ENCODE results near the gene KLHL18.

The KLHL18 gene

GRCh38 chr3:47282424-47283192 is at the start of gene KLHL18, which contains the start of gene KIF9:
Gene KLHL18, plus strand, starts transcription at chr3:47282944. Its CDS starts 22 bp downstream, at chr3:47282966.
Gene KIF9, minus strand, starts transcription at chr3:47282799. Its CDS starts 5,425 bp downstream, at chr3:47277374.
- peak within 1 kb of the TSS; percentile 80 for H3K9ac ChIP-seq (ENCODE audit: insufficient read length)
- DNase-seq (ENCODE audit: low read depth, low spot score), result peak; percentile 44
- no peaks in the 10 kb centered on the region for H3K9me3 ChIP-seq (ENCODE audit: low read depth, low read length)
- H3K27ac ChIP-seq, result peak within 1 kb of the TSS; percentile 78
- no peaks in the 10 kb centered on the region for H3K36me3 ChIP-seq (ENCODE audit: insufficient read depth, low read length)
- peak within 1 kb of the TSS; percentile 88 for H3K4me3 ChIP-seq
- TF ChIP-seq EZH2 (IDR thresholded peaks at IDR 0.05), result no peak
- peak; percentile 78 for TF ChIP-seq POLR2AphosphoS5 (IDR thresholded peaks at IDR 0.05; ENCODE audit: borderline replicate concordance, low read depth, low read length)
- TF ChIP-seq FOXP2 (optimal IDR thresholded peaks at IDR 0.05; ENCODE audit: control extremely low read depth, extremely low read length, insufficient read depth), result no peak

DNA sequence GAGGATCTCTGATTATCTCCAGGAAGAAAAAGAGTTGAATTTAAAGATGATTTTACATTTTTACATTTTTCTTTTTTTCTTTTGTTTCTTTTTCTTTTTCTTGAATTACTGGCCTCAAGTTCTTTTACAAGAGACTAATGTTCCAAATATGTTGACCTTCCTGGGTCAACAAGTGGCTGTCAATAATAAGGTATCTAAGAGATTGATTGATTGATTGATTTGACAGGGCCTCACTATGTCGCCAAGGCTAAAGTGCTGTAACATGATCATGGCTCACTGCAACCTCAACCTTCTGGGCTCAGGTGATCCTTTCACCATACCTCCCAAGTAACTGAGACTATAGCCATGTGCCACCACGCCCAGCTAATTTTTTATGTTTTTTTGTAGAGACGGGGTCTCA is 44.7 kb upstream of the KLHL18 start:
- Histone ChIP-seq H3K27ac (no peak overlapping the region), H3K9me3 (ENCODE audit: low read depth, low read length) (no peaks in the 10 kb centered on the region), H3K36me3 (ENCODE audit: insufficient read depth, low read length) (no peaks in the 10 kb centered on the region), H3K4me3 (no peak overlapping the region), H3K9ac (ENCODE audit: insufficient read length) (no peak overlapping the region)
- DNase-seq (ENCODE audit: low read depth, low spot score), result no peak
- TF ChIP-seq POLR2AphosphoS5 (IDR thresholded peaks at IDR 0.05; ENCODE audit: borderline replicate concordance, low read depth, low read length) (no peak), FOXP2 (optimal IDR thresholded peaks at IDR 0.05; ENCODE audit: control extremely low read depth, extremely low read length, insufficient read depth) (no peak), EZH2 (IDR thresholded peaks at IDR 0.05) (no peak)

- Histone ChIP-seq H3K9me3 (ENCODE audit: low read depth, low read length) (no peaks in the 10 kb centered on the region), H3K4me3 (no peak overlapping the region), H3K9ac (ENCODE audit: insufficient read length) (no peak overlapping the region), H3K36me3 (ENCODE audit: insufficient read depth, low read length) (no peaks in the 10 kb centered on the region), H3K27ac (no peak overlapping the region)
- DNase-seq (ENCODE audit: low read depth, low spot score), result no peak
- no peak for TF ChIP-seq FOXP2 (optimal IDR thresholded peaks at IDR 0.05; ENCODE audit: control extremely low read depth, extremely low read length, insufficient read depth)
- TF ChIP-seq EZH2 (IDR thresholded peaks at IDR 0.05), result no peak
- TF ChIP-seq POLR2AphosphoS5 (IDR thresholded peaks at IDR 0.05; ENCODE audit: borderline replicate concordance, low read depth, low read length), result no peak
Observed at GRCh38 chr3:47239929-47240328, 42.8 kb upstream of the KLHL18 start.

DNA sequence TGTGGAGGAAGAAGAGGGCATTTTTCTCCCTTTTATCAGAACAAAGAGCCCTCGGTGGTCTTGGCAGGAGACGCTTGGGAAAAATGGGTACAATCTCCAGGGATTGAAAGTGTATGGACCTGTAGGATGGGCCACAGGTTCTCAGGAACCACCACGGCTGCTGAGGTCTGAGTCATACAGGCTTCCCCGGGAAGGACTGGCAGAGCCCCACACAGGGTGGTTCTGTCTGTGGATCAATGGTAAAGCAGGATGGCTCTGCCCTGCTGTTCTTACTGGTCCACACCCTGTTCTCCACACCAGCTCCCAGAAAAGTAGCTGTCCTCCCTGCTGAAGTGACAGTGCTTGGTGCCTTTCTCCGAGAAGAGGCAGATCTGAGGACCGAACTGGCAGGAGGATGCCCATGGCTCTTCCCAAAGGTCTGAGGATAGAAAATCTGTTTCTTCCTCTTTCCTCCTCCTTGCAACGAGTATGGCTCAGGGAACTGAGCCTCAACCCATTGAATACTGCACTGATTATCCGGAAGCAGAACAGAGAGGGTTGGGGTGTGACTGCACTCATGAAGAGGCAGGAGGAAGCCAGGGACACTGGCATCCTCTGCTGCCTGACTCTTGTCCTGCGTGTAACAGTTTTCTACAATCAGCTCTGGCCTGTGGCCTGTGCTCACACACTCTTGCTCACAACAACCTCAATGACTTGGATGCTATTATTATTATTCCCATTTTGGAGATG is 39.2 kb upstream of the KLHL18 start:
- DNase-seq (ENCODE audit: low read depth, low spot score), result no peak
- no peak for TF ChIP-seq EZH2 (IDR thresholded peaks at IDR 0.05)
- TF ChIP-seq FOXP2 (optimal IDR thresholded peaks at IDR 0.05; ENCODE audit: control extremely low read depth, extremely low read length, insufficient read depth), result no peak
- TF ChIP-seq POLR2AphosphoS5 (IDR thresholded peaks at IDR 0.05; ENCODE audit: borderline replicate concordance, low read depth, low read length), result no peak
- H3K9me3 ChIP-seq (ENCODE audit: low read depth, low read length), result no peaks in the 10 kb centered on the region

DNA sequence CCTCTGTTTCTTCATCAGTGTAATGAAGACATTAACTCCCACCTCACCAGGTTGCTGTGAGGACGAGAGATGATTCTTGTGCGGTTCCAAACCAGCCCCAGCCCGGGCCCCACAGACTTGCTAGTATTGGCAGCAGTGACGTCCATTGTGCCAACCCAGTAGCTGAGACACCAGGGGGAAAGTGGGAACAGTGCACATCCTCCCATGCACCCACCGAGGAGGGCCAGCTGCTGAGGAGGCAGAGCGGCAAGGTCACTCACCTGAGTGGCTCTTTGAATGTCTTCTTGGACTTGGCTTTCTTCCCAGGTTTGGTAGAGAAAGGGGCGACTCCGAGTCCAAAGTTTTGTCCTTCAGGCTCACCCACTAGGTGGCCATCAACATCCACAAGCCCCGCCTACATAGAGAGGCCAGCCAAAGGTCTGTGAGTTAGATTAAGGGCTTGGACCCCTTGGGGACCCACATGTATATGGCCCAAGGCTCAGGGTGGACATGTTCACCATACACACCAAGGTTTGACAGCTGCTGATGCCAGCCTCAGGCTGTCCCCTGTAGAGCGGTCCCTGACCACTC is 38.1 kb upstream of the KLHL18 start:
- no peak for TF ChIP-seq FOXP2 (optimal IDR thresholded peaks at IDR 0.05; ENCODE audit: control extremely low read depth, extremely low read length, insufficient read depth)
- no peak for TF ChIP-seq POLR2AphosphoS5 (IDR thresholded peaks at IDR 0.05; ENCODE audit: borderline replicate concordance, low read depth, low read length)
- no peak for TF ChIP-seq EZH2 (IDR thresholded peaks at IDR 0.05)
- no peak overlapping the region for H3K9ac ChIP-seq (ENCODE audit: insufficient read length)

More for the DNA sequence above, 39.2 kb upstream of the KLHL18 start:
- Histone ChIP-seq H3K4me3 (no peak overlapping the region), H3K9ac (ENCODE audit: insufficient read length) (no peak overlapping the region), H3K36me3 (ENCODE audit: insufficient read depth, low read length) (no peaks in the 10 kb centered on the region), H3K27ac (no peak overlapping the region)

GRCh38 chr3:47245271-47245670 is 37.5 kb upstream of the KLHL18 start:
- H3K27ac ChIP-seq, result no peak overlapping the region

More for the DNA sequence above, 38.1 kb upstream of the KLHL18 start:
- no peak for DNase-seq (ENCODE audit: low read depth, low spot score)
- Histone ChIP-seq H3K27ac (no peak overlapping the region), H3K9me3 (ENCODE audit: low read depth, low read length) (no peaks in the 10 kb centered on the region), H3K36me3 (ENCODE audit: insufficient read depth, low read length) (no peaks in the 10 kb centered on the region), H3K4me3 (no peak overlapping the region)

DNA sequence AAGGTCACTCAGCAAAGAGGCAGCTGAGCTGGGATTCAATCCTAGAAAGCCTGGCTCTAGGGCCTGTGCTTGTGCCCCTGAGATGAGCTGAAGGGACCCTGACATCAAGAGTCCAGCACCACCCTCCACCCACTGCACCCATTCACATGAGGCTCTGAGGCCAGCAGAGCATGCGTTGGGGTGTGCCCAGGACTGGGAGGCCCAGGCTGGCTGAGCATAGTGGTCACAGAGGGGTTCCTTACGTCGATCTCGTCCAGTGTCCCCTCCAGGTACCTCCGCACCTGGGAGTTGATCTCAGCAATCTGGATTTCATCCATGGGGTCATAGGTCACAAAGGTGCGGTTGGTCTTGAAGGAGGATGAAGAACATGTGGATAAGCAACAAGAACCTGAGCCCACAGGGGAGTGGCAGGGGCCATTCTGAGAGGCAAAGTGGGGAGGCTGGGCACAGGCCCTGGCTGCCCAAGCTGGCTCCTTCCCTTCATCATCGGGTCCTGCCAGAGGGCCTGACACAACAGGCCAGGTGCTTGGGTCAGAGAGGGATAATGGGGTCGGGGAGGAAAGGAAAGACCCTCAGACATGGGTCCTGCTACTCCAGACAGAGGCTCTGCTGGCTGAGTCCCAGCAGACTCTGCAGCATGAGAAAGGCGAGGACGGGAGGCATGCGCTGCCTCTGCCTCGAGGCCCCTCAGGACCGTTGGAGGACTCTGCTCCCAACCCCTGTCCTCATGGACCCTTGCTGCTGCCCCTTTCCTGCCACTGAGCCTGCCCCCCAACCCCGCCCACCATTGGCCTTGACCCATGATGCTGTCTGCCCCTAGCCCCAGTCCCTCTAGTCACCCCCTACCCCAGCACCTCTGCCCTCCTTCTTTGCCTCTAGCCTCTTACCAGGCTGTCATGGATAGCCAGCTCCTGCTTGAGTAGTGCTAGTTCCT is 35.3 kb upstream of the KLHL18 start:
- DNase-seq (ENCODE audit: low read depth, low spot score), result no peak
- H3K36me3 ChIP-seq (ENCODE audit: insufficient read depth, low read length), result no peaks in the 10 kb centered on the region
- H3K9ac ChIP-seq (ENCODE audit: insufficient read length), result no peak overlapping the region
- no peak overlapping the region for H3K4me3 ChIP-seq
- no peak overlapping the region for H3K27ac ChIP-seq
- TF ChIP-seq POLR2AphosphoS5 (IDR thresholded peaks at IDR 0.05; ENCODE audit: borderline replicate concordance, low read depth, low read length), result no peak
- TF ChIP-seq EZH2 (IDR thresholded peaks at IDR 0.05), result no peak
- no peak for TF ChIP-seq FOXP2 (optimal IDR thresholded peaks at IDR 0.05; ENCODE audit: control extremely low read depth, extremely low read length, insufficient read depth)
- H3K9me3 ChIP-seq (ENCODE audit: low read depth, low read length), result no peaks in the 10 kb centered on the region

More at GRCh38 chr3:47245271-47245670, 37.5 kb upstream of the KLHL18 start:
- H3K36me3 ChIP-seq (ENCODE audit: insufficient read depth, low read length), result no peaks in the 10 kb centered on the region
- TF ChIP-seq FOXP2 (optimal IDR thresholded peaks at IDR 0.05; ENCODE audit: control extremely low read depth, extremely low read length, insufficient read depth) (no peak), EZH2 (IDR thresholded peaks at IDR 0.05) (no peak), POLR2AphosphoS5 (IDR thresholded peaks at IDR 0.05; ENCODE audit: borderline replicate concordance, low read depth, low read length) (no peak)
- H3K9me3 ChIP-seq (ENCODE audit: low read depth, low read length), result no peaks in the 10 kb centered on the region
- no peak overlapping the region for H3K9ac ChIP-seq (ENCODE audit: insufficient read length)
- no peak for DNase-seq (ENCODE audit: low read depth, low spot score)
- no peak overlapping the region for H3K4me3 ChIP-seq
